ENCODE data around the gene CACNG8. TPM values are rescaled to one million over a fixed set of nuclear protein-coding genes. Genes with fewer than 3 reads are reported as not detected.

The CACNG8 gene
- polyA plus RNA-seq, 10 donors: 0.39 to 1.0 (median 0.55) TPM

- no peak for DNase-seq
Measured at GRCh38 chr19:53961523-53962356, 997 bp upstream of the CACNG8 start.

GRCh38 chr19:53965091-53965490, 2.4 kb downstream of the CACNG8 start:
- DNase-seq: no peak

GRCh38 chr19:53966931-53967330, 4.2 kb downstream of the CACNG8 start:
- no peak for DNase-seq

GRCh38 chr19:53969366-53969765, 6.6 kb downstream of the CACNG8 start:
- DNase-seq: no peak

- DNase-seq: no peak
Measured at GRCh38 chr19:53971673-53972072, 8.9 kb downstream of the CACNG8 start.

- peak; percentile 78 to 90 (median 84) for DNase-seq
Measured at GRCh38 chr19:53977429-53977990, 14.8 kb downstream of the CACNG8 start.

GRCh38 chr19:53977991-53978731, 15.4 kb downstream of the CACNG8 start:
- DNase-seq: peak in 2 of 3 donors; percentile 52 to 55

GRCh38 chr19:53978975-53979801, 16.5 kb downstream of the CACNG8 start:
- DNase-seq: no peak

GRCh38 chr19:53980539-53981375, 18.0 kb downstream of the CACNG8 start:
- DNase-seq: no peak

- no peak for DNase-seq
Measured at GRCh38 chr19:53981376-53981951, 18.7 kb downstream of the CACNG8 start.

GRCh38 chr19:53982001-53982451, 19.3 kb downstream of the CACNG8 start:
- DNase-seq: peak in 1 of 3 donors; percentile 50

- peak in 1 of 3 donors; percentile 29 for DNase-seq
Measured at GRCh38 chr19:53982611-53983010, 19.9 kb downstream of the CACNG8 start.

GRCh38 chr19:53983457-53984289, 20.9 kb downstream of the CACNG8 start:
- no peak for DNase-seq

GRCh38 chr19:53985863-53986262, 23.1 kb downstream of the CACNG8 start:
- no peak for DNase-seq

GRCh38 chr19:53988981-53989380, 26.2 kb downstream of the CACNG8 start:
- DNase-seq: no peak

- DNase-seq: peak in 1 of 3 donors; percentile 24
Measured at GRCh38 chr19:53989600-53990533, 27.1 kb downstream of the CACNG8 start.

GRCh38 chr19:53991224-53992113, 28.7 kb downstream of the CACNG8 start, which contains the start of gene CACNG6:
Gene CACNG6 (plus strand): TSS chr19:53991637. CDS start chr19:53992878, 1,241 bp downstream.
- DNase-seq: peak; percentile 46 to 60 (median 58)

Measured in muscle of back (tissue), 11 donors.